RKO (cell line): ENCODE results near the gene LRRC36.
"Not testable (repeated sequence)": the region's sequence is repeated elsewhere in the genome, so short reads cannot be mapped to it uniquely, and the experiment has no call there.

Source experiments
- DNase-seq: peaks from one replicate; pipeline ENCODE4 v3.0.0-alpha.2; 2016; ENCODE audit warnings: low spot score

The LRRC36 gene

DNA sequence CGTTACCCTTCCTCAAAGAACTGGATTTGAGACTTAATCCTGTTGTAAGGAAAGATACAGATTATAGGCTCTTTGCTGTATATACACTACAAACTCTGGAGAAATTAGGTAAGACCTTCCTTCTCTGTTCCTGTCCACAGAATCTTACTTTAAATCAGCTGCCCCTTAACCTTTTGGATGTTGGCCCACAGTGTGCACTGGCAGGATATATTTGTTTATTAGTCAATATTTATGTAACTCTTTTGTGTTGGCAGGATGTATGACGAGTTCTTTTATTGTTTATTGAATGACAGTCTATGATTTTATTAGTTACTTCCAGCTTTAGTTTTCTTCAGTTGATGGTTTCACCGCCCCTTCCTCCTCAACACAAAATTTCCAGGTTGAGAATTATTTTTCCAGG is 19.7 kb downstream of the LRRC36 start:
- DNase-seq, result no peak

DNA sequence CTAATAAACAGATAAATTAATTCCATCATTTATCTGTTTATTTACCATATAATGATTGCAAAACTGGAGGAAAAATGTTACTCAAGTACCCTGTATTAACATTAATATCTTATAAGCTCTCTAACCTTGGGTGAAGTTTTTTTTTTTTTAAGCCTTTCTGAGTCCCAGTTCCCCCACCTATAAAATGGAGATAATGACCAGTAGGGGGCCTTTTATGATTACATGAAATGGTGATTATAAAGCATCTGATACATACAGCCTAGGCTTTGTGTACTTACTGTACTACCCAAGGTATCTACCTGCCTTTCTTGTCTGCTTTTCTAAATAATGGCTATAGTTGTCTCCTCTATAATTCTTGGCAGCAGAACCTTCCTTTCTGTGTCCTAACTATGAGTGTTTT is 22.6 kb downstream of the LRRC36 start:
- DNase-seq, result peak; percentile 55

GRCh38 chr16:67350324-67350723 is 23.7 kb downstream of the LRRC36 start:
- no peak for DNase-seq

DNA sequence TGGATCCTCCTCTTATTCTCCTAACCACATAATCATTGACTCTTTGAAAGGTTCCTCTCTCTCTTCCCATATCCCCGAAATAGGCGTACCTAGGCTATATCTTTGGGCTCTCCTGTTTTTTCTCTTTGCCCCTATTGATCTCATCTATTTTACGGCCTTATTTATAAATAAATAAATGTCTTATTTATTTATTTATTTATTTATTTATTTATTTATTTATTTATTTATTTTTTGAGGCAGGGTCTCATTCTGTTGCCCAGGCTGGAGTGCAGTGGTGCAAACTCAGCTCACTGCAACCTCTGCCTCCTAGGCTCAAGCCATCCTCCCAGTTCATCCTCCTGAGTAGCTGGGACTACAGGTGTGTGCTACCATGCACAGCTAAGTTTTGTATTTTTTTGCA is 25.8 kb downstream of the LRRC36 start:
- not testable (repeated sequence) for DNase-seq

DNA sequence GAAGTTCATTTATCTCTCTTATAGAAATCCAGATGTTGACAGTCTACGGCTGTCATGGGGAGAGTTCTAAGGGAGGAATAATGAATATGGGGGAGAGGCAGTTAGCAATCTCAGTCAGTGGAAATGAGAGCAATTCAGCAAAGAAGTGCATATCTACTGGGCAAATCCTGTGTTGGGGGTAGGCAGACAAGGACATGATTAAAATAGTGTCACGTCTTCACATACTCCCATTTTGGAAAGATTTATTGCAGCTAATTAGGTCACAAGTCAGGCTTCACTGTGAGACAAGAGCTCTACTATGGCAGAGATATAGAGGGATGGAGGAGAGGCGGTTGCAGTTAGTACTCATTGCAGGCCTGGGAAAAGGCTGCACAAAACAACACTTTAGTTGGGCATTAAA is 29.8 kb downstream of the LRRC36 start:
- DNase-seq, result no peak

DNA sequence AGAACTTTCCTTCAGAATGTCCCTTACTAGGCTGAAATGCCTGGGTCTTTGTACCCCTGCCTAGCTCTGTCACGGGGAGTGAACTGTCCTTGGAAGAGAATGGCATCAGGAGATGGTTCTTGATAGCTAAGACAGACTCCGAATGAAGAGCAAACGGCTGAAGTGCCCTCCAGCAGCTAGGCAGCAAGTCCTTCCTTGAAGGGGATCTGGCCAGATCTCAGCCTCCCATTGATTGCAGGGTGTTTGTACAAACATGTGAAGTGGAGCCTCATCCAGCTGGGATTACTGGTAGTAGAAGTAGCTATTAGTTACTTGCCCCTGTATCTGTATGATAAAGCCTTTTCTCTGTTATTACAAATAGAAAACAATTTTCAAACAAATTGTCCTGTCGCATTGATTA is 30.9 kb downstream of the LRRC36 start:
- DNase-seq, result no peak

DNA sequence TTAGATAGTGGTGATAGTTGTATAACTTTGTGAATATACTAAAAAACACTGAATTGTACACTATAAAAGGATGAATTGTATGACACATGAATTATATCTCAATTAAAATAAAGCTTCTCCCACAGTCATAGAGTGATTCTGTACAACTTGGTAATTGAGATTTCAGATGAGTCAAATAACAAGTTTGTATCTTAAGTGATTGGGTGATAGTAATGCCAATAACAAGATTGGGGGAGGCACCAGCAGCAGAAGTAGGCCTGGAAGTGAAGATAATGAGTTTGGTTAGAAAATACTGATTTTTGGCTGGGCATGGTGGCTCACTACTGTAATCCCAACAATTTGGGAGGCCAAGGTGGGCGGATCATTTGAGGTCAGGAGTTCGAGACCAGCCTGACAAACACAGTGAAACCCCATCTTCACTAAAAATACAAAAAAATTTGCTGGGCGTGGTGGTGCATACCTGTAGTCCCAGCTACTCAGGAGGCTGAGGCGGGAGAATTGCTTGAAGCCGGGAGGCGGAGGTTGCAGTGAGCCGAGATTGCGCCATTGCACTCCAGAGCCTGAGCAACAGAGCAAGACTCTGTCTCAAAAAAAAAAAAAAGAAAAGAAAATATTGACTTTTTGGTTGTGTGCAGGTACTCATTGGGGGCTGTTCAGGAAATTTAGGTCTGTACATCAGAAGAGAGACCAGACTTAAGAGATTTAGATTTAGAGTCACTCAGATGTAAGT is 33.1 kb downstream of the LRRC36 start:
- not testable (repeated sequence) for DNase-seq

DNA sequence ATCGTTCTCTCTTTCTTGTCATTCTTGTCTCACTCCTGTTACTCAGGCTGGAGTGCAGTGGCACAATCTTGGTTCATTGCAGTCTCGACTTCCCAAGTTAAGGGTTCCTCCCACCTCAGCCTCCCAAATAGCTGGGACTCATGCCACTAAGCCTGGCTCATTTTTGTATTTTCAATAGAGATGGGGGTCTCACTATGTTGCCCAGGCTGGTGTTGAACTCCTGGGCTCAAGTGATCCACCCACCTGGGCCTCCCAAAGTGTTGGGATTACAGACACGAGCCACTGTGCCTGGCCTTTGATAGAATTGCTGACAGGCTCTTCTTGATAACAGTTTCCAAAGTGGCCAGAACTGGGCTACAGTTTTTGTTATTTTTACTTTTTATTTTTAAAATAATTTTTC is 34.4 kb downstream of the LRRC36 start:
- no peak for DNase-seq

DNA sequence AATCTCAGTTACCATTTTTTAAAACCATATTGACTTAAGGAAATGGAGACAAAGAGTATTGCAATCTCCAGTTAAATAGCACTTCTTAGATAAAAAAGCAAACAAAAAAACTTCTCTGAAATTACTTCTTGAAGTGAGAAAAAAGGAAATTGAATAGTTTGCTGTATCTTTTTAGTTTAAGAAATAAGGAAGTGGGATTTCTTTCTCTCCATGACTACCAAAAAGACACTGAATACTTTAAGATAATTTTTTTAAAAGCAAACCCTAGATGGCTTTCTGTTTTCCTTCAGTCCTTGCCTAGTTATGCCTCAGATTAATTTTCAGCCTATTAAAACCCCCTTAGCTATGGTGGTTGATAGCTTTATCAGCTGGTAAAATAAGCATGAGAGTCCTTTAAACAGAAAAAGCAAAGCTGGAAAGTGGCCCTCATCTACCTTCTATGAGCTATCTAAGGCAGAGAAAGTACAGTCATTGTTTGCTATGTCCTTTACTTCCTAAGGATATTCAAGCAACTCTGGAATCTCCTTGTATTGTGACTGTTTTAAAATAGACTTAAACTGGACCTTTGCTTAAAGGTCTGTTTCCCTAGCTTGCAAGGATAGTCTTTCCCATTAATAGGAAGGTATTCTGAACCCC is 38.1 kb downstream of the LRRC36 start:
- DNase-seq, result no peak

DNA sequence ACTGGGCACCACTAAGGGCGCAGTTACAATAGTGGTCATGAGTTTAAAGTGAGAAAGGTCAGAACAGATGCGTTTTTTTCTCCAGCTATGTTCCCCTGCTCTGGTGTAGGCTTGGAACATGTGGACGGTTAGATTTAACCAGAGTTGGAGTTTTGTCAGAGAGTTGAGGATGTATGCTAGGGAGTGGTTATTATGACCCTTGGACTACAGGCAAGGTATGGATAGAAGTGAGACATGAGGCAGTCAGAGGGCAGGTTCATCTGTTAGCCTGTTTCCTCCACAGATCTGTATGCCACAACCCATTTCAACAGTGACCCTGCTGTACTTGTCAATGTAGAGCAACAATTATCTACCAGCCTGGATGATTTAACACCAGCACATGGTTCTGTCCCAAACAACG is 44.0 kb downstream of the LRRC36 start:
- no peak for DNase-seq

DNA sequence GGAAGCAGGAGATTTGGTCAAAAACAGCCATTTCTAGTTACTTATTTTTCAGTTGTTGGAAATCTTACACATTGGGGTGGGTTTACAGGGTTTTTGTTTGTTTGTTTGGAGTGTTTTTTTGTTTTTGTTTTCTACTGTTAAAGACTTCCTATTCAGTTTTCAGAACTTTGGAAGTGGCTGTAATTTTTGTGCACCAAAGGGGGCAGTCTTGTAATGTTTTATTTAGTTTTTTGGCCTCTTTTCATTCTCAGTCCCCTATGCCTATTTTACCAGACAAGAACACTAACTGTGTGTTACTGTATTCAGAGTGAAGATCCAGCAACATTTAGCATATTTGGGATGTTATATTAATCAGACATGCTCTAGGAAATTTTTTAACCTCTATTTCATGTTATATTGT is 46.0 kb downstream of the LRRC36 start:
- DNase-seq, result peak; percentile 47

GRCh38 chr16:67376012-67376411 is 49.4 kb downstream of the LRRC36 start:
- not testable (repeated sequence) for DNase-seq

DNA sequence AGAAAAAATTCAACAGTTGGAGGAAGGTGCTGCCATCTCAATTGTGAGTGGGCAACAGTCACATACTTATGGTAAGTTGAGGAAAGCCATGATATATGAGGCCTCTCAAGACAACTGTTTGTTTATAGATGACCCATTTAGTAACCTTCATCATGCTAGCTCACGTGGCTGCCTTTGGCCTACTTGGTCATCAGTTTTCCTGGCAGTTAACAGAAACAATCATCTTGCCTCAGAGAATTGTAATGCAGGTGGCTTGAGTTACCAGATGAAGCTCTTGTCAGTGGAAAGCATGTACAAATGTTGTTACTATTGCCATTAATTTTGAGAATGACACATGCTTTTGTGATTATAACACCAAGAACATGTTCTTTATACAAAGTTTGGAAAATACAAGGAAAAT is 52.0 kb downstream of the LRRC36 start:
- DNase-seq, result no peak

GRCh38 chr16:67383284-67383683 is 56.7 kb downstream of the LRRC36 start:
- no peak for DNase-seq

- no peak for DNase-seq
Measured at GRCh38 chr16:67384778-67385510, 58.3 kb downstream of the LRRC36 start.

GRCh38 chr16:67386861-67387455 is 60.3 kb downstream of the LRRC36 start:
- no peak for DNase-seq

DNA sequence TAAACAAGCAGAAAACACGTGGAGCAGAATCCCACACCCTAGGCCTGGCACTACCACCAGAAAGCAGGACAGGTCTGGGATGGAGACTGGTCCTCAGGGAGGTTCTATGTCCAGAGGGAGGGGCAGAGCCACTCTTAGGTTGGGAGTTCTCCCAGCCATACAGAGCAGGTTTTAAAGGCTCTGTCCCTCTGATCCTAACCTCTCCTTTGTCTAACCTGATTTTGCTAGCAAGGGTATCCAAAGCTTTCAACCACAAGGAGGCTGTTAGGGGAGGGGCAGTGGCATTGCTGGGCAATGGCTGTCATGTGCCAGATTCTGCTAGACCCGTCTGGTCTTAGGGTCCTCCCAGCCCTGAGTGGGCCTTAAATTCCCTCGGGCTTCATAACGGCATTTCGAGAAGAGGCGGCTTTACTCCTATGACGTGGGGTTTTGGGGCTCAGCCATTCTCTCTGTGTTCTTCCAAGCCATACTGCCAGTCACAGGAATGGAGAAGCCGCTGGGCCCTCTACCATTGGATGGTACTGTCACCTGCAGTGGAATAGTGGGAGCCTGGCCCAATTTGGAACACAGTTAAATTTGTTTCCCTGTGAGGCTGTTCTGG is 61.0 kb downstream of the LRRC36 start:
- DNase-seq, result no peak

- DNase-seq, result no peak
Measured at GRCh38 chr16:67388191-67388590, 61.6 kb downstream of the LRRC36 start.

- no peak for DNase-seq
Measured at GRCh38 chr16:67388591-67388990, 62.0 kb downstream of the LRRC36 start.

- DNase-seq, result no peak
Measured at GRCh38 chr16:67389911-67390815, 63.5 kb downstream of the LRRC36 start.

DNA sequence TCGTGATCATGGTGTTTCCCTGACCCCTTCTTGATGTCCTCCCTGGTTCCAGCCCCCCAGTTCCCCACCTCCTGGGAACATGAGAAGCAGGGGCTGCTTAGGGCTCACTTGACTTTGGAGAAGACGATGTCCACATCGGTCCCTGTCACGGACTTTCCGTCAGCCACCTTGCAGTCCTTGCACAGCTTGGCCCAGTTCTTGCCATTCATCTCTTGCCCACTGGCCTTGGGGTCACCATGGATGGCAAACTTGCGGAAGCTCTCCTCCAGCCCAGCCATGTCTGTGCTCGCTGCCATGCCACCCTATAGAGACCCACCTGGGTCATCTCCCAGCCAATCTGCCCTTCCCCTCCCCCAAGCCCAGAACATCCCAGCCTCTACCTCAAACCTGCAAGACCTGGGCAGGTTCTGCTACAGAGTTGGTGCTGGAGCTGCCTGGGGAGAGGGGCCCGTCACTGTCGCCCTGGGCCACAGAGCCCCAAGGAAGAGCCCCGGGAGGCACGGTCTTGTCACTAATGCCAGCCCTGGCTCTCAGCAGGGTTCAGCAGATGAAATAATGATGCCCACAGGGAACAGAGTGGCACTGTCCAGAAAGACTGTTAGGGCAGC is 64.3 kb downstream of the LRRC36 start:
- no peak for DNase-seq
